ENCODE results near the gene RPP40.

RPP40 gene

GRCh38 chr6:4969609-4970285 is 34.1 kb downstream of the RPP40 start:
- DNase-seq: no peak

- no peak for DNase-seq
These were observed 36.4 kb downstream of the RPP40 start for GRCh38 chr6:4967301-4968030.

DNA sequence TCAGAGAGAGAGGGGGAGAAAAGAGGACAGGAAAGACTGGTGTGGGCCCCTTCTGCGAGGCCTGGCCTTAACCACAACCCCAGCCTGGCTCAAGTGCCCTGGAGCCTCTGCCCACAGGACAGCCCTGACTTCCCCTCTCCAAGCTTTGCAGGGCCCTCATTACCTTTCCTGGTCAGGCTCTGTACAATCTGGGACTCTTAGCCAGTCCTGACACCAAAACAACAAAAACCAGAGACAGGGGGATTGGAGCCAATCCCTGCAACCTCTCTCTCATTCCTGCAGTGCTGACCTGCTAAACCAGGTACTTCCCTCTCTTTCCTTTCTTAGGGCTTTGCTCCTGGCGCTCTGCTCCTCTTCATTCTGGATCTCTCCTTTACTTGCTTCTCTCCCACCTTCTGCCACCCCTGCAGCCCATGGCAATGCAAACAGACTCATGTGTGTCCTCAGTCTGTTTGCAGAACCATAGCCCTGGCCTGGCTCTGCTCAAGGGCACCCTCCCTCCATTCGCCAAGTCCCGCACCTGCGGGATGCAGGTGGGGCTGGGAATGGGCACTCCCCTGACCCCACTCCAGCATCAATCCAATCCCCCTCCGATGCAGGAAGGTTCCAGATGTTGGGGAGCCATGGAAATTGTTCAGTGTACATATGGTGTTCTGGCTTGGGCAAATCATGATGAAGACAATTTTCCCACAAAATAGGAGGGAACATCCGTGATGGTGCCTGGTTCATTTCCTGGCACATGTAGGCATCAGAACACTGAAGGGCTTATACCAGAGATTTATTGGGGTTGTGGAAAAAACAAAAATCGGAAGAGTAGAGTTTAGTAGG is 38.1 kb downstream of the RPP40 start:
- DNase-seq: no peak

GRCh38 chr6:4964675-4965561 is 38.9 kb downstream of the RPP40 start:
- DNase-seq: no peak

DNA sequence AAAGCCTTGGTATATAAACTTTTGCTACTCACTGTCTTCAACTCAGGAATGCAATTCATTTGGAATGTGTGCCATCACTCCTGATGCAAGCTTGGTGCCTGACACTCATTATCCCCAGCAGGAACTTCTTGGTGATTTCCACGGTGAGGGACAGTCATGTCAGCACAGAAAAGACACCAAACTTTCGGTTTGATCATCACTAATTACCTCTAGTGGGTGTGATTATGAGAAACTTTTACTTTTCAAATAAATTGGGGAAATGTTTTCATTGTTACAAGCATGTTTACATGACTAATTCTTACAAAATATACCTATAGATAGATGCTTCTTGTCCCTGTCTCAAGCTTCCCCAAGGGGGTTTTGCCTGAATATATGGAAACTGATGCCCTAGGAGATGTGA is 40.9 kb downstream of the RPP40 start:
- no peak for DNase-seq

GRCh38 chr6:4961322-4962168 is 42.3 kb downstream of the RPP40 start:
- DNase-seq: no peak

GRCh38 chr6:4958624-4959023 is 45.2 kb downstream of the RPP40 start:
- DNase-seq: no peak

DNA sequence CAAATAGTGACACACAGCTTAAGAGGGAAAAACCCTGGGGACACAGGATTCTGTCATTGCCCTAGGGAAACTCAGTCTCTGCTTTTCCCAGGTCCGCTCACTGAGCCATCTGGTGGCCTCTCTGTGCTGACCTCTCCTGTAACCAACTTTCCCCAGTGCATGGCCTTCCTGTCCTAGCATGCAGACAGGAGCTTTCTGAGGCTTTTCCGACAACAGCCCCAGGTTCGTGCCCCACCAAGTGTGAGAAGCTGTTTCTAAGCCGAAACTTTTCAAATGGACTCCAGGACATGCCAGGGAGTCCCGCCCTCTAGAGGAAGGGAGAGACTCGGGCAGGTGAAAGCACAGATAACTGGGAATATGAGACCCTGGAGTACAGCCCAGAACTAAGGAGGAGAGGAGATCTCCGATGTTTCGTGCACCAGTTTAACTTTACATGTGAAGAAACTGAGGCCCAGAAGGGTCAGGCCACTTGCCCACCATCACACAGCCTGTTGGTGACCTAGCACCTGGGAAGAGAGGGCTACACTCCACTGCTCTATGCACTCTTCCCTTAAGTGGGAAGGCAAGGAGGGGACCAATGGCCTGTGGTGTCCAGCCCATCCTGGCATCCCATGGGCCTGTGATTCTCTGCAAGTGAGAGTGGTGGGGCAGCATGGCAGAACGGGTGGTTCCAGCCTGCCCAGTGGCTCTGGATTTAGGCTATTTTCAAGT is 46.2 kb downstream of the RPP40 start:
- DNase-seq: peak in 1 of 2 donors; percentile 14

GRCh38 chr6:4956625-4957024 is 47.2 kb downstream of the RPP40 start:
- DNase-seq: no peak

GRCh38 chr6:4953440-4953839 is 50.4 kb downstream of the RPP40 start:
- DNase-seq: no peak

DNA sequence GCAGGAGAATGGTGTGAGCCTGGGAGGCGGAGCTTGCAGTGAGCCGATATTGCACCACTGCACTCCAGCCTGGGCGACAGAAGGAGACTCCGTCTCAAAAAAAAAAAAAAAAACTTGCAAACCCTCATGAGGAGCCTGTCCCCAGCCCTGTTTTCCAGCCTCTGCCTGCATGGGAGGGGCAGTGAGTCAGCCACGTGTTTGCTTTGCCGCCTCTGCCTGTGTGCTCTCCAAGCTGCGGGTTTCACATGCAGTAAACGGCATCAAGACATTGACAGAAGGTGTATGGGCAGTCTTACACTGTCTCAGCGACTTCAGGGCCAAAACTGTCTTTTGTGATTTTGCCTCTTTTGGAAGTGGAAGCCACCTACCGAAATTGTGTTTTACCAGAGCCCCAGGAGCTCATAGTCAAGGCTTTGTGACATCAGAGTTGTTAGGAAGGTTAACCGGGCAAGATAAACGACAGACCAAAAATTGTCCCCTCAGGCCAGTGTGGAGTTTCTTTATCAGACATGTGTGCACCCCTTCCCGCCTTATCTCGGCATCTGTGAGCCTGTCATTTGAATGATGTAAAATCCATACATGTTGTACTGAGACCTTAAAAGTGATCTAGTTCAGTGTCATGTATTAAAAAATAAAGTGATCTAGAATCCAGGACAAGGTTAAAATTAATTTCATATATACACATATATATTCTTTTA is 52.9 kb downstream of the RPP40 start:
- no peak for DNase-seq

- DNase-seq: no peak
These were observed 53.8 kb downstream of the RPP40 start for GRCh38 chr6:4950076-4950475.

GRCh38 chr6:4948781-4949450 is 54.9 kb downstream of the RPP40 start:
- peak; percentile 7 to 29 for DNase-seq

DNA sequence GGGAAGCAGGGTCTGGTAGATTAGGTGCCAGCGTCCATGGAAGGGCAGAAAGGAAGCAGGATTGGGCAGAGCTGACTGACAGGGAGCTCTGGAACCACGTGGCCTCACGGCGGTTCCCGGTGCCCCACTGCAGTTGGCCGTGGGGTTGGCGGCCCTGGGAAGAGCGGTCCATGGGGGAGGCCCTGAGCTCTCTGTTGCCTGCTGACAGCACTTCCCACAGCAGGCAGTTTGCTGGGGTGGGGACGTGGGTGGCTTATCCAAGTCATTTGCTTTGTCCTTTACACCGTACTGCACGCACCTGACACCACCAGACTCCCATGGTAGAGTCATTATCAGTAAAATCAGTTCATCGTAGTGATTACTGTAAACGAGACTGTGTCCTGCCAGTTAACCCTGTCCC is 56.1 kb downstream of the RPP40 start:
- DNase-seq: no peak

- no peak for DNase-seq
These were observed 57.3 kb downstream of the RPP40 start for GRCh38 chr6:4946521-4946920.
